K562 (cell line): Measurements from ENCODE around the gene SLC40A1. TPM values are rescaled to one million over a fixed set of nuclear protein-coding genes. Genes with fewer than 3 reads are reported as not detected.

Experiments used
- ATF7 ChIP-seq: fragments of 450-650 bp; IDR thresholded peaks from 2 replicates; pipeline ENCODE4 v1.7.1; 2014; ENCODE audit warnings: mild to moderate bottlenecking, moderate library complexity
- BHLHE40 ChIP-seq: IDR thresholded peaks from 2 replicates; pipeline ENCODE4 v1.6.1; 2011; ENCODE audit warnings: low read length, improper control_type of control experiment
- CBFA2T2 ChIP-seq: fragments of 450-650 bp; conservative IDR thresholded peaks from 2 replicates; pipeline ENCODE4 v1.6.1; 2017; ENCODE audit warnings: mild to moderate bottlenecking
- CHD4 ChIP-seq: fragments of 200-600 bp; sonication (generic); IDR thresholded peaks from 3 replicates; pipeline ENCODE4 v1.6.1; 2012; ENCODE audit warnings: low read depth, mild to moderate bottlenecking, mixed read lengths, low read length, inconsistent platforms; ENCODE audit not compliant: insufficient read depth, insufficient replicate concordance, poor library complexity, severe bottlenecking
- NCOA1 ChIP-seq: fragments of 450-650 bp; IDR thresholded peaks from 2 replicates; pipeline ENCODE4 v1.6.1; 2016; ENCODE audit warnings: low read depth
- ZBED1 ChIP-seq: IDR thresholded peaks from 2 replicates; pipeline ENCODE4 v1.6.1; 2014
- ZBTB8A ChIP-seq: fragments of 450-650 bp; IDR thresholded peaks from 2 replicates; pipeline ENCODE4 v1.6.1; 2018; ENCODE audit warnings: mild to moderate bottlenecking, moderate library complexity; ENCODE audit not compliant: partially characterized antibody
- polyA plus RNA-seq, 8 experiments: library from polyadenylated mRNA; depleted of rRNA in 4 of 8; stranded (reverse) in 5 of 8; unstranded in 3 of 8; fragments of >200 nt; fragmentation: Nextera tagmentation in 2 of 8; fragmentation: Illumina TruSeq in 1 of 8; extraction: Ambion mirVana in 2 of 8; extraction: Trizol in 1 of 8; gene quantifications; 2 replicates each; pipeline versions ENCODE4 v1.2.1 to v1.2.3, GENCODE V29; 2011 to 2014; ENCODE audit warnings: inconsistent platforms in 1 of 8, missing spikeins in 1 of 8
- total RNA-seq, 7 experiments: library from RNA; depleted of rRNA in 6 of 7; stranded (reverse); fragments of >200 nt in 6 of 7; fragmentation: Illumina TruSeq in 2 of 7; extraction: Trizol in 2 of 7; gene quantifications; 2 replicates each; pipeline versions ENCODE4 v1.2.1 to v1.2.3, GENCODE V29; 2011 to 2021; ENCODE audit warnings: low replicate concordance in 1 of 7
- TF ChIP-seq, protein P1 (sequence below): fragments of 250-450 bp; sonication (Bioruptor Pico); IDR thresholded peaks from 2 replicates; pipeline ENCODE4 v1.8.0; 2022; ENCODE audit warnings: inconsistent platforms
- TF ChIP-seq, protein P2 (sequence below): fragments of 450-650 bp; IDR thresholded peaks from 2 replicates; pipeline ENCODE4 v1.6.1; 2014; ENCODE audit warnings: low read depth, mild to moderate bottlenecking, moderate library complexity, borderline replicate concordance
- TF ChIP-seq, protein P3 (sequence below): fragments of 450-650 bp; formaldehyde crosslinking; IDR thresholded peaks from 2 replicates; pipeline ENCODE4 v1.4.0; 2020; ENCODE audit warnings: mild to moderate bottlenecking
- TF ChIP-seq, protein P4 (sequence below): fragments of 250-450 bp; sonication (Bioruptor Pico); IDR thresholded peaks from 2 replicates; pipeline ENCODE4 v1.6.1; 2021; ENCODE audit warnings: mild to moderate bottlenecking
- TF ChIP-seq, protein P5 (sequence below), 2 experiments: fragments of 450-650 bp; IDR thresholded peaks; 2 replicates each; pipeline ENCODE4 v1.6.1; 2016; ENCODE audit warnings: mild to moderate bottlenecking in 2 of 2, borderline replicate concordance in 1 of 2, low read depth in 1 of 2, moderate library complexity in 1 of 2
- TF ChIP-seq, protein P6 (sequence below): fragments of 450-650 bp; formaldehyde crosslinking; conservative IDR thresholded peaks from 2 replicates; pipeline ENCODE4 v1.4.0; 2022; ENCODE audit warnings: mild to moderate bottlenecking, missing genetic modification characterization

Gene SLC40A1
- total and polyA plus RNA-seq, 9 of the 15 experiments (the other 6 are each of a cell fraction or from before 2014, with no cell fraction given): 42.2 to 95.9 (median 54.9) TPM

DNA sequence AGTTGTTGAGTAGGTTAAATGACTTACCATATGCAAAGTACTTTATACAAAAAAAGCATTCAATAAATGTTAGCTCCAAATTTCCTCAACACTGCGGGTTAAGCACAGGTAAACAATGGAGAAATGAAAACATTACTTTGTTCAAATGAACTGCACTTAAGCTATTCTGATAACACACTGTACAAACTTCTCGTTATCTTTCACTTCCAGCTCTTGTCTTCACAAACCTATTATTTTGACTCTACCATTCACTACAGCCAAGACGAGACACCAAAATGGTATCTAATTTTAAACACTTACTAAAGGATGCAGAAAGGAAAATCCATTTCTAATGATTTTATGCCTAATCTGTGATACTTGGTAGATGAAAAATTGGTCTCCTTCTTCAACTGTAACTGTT lies 43.8 kb downstream of the SLC40A1 start (continued):
- TF ChIP-seq, protein P1, sequence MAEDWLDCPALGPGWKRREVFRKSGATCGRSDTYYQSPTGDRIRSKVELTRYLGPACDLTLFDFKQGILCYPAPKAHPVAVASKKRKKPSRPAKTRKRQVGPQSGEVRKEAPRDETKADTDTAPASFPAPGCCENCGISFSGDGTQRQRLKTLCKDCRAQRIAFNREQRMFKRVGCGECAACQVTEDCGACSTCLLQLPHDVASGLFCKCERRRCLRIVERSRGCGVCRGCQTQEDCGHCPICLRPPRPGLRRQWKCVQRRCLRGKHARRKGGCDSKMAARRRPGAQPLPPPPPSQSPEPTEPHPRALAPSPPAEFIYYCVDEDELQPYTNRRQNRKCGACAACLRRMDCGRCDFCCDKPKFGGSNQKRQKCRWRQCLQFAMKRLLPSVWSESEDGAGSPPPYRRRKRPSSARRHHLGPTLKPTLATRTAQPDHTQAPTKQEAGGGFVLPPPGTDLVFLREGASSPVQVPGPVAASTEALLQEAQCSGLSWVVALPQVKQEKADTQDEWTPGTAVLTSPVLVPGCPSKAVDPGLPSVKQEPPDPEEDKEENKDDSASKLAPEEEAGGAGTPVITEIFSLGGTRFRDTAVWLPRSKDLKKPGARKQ: no peak
- TF ChIP-seq ZBTB8A: no peak
- TF ChIP-seq, protein P2, sequence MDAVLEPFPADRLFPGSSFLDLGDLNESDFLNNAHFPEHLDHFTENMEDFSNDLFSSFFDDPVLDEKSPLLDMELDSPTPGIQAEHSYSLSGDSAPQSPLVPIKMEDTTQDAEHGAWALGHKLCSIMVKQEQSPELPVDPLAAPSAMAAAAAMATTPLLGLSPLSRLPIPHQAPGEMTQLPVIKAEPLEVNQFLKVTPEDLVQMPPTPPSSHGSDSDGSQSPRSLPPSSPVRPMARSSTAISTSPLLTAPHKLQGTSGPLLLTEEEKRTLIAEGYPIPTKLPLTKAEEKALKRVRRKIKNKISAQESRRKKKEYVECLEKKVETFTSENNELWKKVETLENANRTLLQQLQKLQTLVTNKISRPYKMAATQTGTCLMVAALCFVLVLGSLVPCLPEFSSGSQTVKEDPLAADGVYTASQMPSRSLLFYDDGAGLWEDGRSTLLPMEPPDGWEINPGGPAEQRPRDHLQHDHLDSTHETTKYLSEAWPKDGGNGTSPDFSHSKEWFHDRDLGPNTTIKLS: no peak
- TF ChIP-seq NCOA1: no peak
- TF ChIP-seq, protein P3, sequence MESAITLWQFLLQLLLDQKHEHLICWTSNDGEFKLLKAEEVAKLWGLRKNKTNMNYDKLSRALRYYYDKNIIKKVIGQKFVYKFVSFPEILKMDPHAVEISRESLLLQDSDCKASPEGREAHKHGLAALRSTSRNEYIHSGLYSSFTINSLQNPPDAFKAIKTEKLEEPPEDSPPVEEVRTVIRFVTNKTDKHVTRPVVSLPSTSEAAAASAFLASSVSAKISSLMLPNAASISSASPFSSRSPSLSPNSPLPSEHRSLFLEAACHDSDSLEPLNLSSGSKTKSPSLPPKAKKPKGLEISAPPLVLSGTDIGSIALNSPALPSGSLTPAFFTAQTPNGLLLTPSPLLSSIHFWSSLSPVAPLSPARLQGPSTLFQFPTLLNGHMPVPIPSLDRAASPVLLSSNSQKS: no peak
- no peak for TF ChIP-seq CHD4
- no peak for TF ChIP-seq BHLHE40
- TF ChIP-seq, protein P4, sequence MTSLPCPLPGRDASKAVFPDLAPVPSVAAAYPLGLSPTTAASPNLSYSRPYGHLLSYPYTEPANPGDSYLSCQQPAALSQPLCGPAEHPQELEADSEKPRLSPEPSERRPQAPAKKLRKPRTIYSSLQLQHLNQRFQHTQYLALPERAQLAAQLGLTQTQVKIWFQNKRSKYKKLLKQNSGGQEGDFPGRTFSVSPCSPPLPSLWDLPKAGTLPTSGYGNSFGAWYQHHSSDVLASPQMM (CRISPR knock-in tag): no peak
- no peak for TF ChIP-seq ATF7
- TF ChIP-seq, protein P5, sequence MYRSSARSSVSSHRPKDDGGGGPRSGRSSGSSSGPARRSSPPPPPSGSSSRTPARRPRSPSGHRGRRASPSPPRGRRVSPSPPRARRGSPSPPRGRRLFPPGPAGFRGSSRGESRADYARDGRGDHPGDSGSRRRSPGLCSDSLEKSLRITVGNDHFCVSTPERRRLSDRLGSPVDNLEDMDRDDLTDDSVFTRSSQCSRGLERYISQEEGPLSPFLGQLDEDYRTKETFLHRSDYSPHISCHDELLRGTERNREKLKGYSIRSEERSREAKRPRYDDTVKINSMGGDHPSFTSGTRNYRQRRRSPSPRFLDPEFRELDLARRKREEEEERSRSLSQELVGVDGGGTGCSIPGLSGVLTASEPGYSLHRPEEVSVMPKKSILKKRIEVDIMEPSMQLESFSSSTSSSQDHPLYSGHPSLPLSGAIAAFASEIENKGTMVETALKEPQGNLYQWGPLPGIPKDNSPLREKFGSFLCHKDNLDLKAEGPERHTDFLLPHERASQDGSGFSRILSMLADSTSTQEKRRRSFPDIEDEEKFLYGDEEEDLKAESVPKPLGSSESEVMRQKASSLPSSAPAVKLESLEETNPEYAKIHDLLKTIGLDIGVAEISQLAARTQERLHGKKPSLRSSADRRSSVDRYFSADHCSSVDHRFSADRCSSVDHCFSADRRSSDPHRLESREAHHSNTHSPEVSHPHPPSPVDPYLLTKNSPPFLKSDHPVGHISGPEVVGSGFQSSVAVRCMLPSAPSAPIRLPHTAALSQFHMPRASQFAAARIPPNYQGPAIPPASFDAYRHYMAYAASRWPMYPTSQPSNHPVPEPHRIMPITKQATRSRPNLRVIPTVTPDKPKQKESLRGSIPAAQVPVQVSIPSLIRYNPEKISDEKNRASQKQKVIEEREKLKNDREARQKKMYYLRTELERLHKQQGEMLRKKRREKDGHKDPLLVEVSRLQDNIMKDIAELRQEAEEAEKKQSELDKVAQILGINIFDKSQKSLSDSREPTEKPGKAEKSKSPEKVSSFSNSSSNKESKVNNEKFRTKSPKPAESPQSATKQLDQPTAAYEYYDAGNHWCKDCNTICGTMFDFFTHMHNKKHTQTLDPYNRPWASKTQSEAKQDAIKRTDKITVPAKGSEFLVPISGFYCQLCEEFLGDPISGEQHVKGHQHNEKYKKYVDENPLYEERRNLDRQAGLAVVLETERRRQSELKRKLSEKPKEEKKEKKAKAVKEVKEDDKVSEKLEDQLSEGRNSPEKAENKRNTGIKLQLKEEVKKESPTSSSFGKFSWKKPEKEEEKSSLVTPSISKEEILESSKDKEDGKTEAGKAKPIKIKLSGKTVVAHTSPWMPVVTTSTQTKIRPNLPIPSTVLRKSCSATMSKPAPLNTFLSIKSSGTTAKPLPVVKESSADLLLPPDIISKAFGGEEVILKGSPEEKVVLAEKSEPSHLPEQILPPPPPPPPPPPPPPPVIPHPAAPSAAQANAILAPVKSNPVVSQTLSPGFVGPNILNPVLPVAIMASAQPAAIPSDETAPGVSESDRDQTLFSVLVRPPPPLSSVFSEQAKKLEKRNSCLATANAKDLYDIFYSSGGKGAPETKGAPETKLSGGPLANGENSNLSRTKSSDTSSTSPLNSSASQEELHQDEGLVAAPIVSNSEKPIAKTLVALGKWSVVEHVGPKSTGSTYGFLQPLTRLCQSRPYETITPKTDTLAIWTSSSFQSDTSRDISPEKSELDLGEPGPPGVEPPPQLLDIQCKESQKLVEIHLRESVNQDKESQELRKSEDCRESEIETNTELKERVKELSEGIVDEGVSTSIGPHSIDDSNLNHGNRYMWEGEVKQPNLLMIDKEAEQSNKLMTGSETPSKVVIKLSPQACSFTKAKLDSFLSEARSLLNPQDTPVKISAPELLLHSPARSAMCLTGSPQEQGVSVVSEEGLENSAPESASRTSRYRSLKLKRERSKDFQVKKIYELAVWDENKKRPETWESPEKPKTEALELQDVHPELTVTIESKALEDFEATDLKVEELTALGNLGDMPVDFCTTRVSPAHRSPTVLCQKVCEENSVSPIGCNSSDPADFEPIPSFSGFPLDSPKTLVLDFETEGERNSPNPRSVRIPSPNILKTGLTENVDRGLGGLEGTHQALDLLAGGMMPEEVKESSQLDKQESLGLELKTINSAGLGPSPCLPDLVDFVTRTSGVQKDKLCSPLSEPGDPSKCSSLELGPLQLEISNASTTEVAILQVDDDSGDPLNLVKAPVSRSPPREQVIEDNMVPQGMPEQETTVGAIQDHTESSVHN (IDR thresholded peaks at IDR 0.05; ENCODE audit: borderline replicate concordance in 1 of 2, low read depth in 1 of 2): no peak
- TF ChIP-seq ZBED1: no peak
- TF ChIP-seq, protein P6, sequence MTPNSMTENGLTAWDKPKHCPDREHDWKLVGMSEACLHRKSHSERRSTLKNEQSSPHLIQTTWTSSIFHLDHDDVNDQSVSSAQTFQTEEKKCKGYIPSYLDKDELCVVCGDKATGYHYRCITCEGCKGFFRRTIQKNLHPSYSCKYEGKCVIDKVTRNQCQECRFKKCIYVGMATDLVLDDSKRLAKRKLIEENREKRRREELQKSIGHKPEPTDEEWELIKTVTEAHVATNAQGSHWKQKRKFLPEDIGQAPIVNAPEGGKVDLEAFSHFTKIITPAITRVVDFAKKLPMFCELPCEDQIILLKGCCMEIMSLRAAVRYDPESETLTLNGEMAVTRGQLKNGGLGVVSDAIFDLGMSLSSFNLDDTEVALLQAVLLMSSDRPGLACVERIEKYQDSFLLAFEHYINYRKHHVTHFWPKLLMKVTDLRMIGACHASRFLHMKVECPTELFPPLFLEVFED (CRISPR knock-in tag): no peak
- TF ChIP-seq CBFA2T2: peak; percentile 34; the same call in 1 of the 2 replicates
- TF ChIP-seq, all 486 proteins: peak for 21
